HepG2 (cell line): ENCODE measurements around the gene CRIM1. TPM values are rescaled to one million over a fixed set of nuclear protein-coding genes. Genes with fewer than 3 reads are reported as not detected.

Experiments used
- BORCS8-MEF2B ChIP-seq: sonication (generic); formaldehyde crosslinking; IDR thresholded peaks from 2 replicates; pipeline ENCODE4 v1.8.0; 2022; ENCODE audit warnings: mild to moderate bottlenecking, missing genetic modification reagents
- CCDC6 ChIP-seq: sonication (generic); formaldehyde crosslinking; IDR thresholded peaks from 2 replicates; pipeline ENCODE4 v1.8.1; 2022; ENCODE audit warnings: mild to moderate bottlenecking, missing genetic modification reagents, moderate library complexity
- DNMT1 ChIP-seq: sonication (generic); formaldehyde crosslinking; IDR thresholded peaks from 2 replicates; pipeline ENCODE4 v1.5.1; 2020; ENCODE audit warnings: mild to moderate bottlenecking, missing genetic modification reagents
- ELF3 ChIP-seq: IDR thresholded peaks from 2 replicates; pipeline ENCODE4 v1.6.1; 2016; ENCODE audit warnings: missing genetic modification reagents, missing compliant biosample characterization
- EP300 ChIP-seq, 3 experiments: sonication (generic) in 1 of 3; formaldehyde crosslinking in 1 of 3; IDR thresholded peaks; 2 replicates each; pipeline versions ENCODE4 v1.5.1 to v1.6.1; 2011 to 2020; ENCODE audit warnings: low read depth in 2 of 3, low read length in 2 of 3, borderline replicate concordance in 1 of 3, improper control_type of control experiment in 1 of 3, mild to moderate bottlenecking in 1 of 3, missing genetic modification reagents in 1 of 3, moderate library complexity in 1 of 3
- FOXA3 ChIP-seq: IDR thresholded peaks from 2 replicates; pipeline ENCODE4 v1.6.1; 2016; ENCODE audit warnings: missing genetic modification reagents, missing compliant biosample characterization
- GATAD2A ChIP-seq: IDR thresholded peaks from 2 replicates; pipeline ENCODE4 v1.6.1; 2016
- KLF15 ChIP-seq: sonication (generic); formaldehyde crosslinking; IDR thresholded peaks from 2 replicates; pipeline ENCODE4 v1.8.1; 2023; ENCODE audit warnings: borderline replicate concordance, mild to moderate bottlenecking, inconsistent platforms, missing genetic modification reagents, mixed read lengths
- MTF2 ChIP-seq: sonication (generic); formaldehyde crosslinking; IDR thresholded peaks from 2 replicates; pipeline ENCODE4 v1.5.0; 2020; ENCODE audit warnings: missing genetic modification reagents, borderline replicate concordance
- RBFOX2 ChIP-seq: fragments of 200-400 bp; formaldehyde crosslinking; IDR thresholded peaks from 2 replicates; pipeline ENCODE4 v1.6.1; 2017; ENCODE audit warnings: low read depth, mild to moderate bottlenecking, low read length
- ZFP90 ChIP-seq: sonication (generic); formaldehyde crosslinking; IDR thresholded peaks from 2 replicates; pipeline ENCODE4 v1.8.0; 2022; ENCODE audit warnings: missing genetic modification reagents, mild to moderate bottlenecking, inconsistent platforms, borderline replicate concordance
- ZNF766 ChIP-seq: sonication (generic); formaldehyde crosslinking; IDR thresholded peaks from 2 replicates; pipeline ENCODE4 v1.5.0; 2020; ENCODE audit warnings: missing genetic modification reagents, borderline replicate concordance
- polyA plus RNA-seq, 8 experiments: library from polyadenylated mRNA; depleted of rRNA in 3 of 8; stranded (reverse) in 7 of 8; unstranded in 1 of 8; fragments of >200 nt; fragmentation: Illumina TruSeq in 4 of 8; extraction: Trizol in 4 of 8; gene quantifications; 2 replicates each; pipeline versions ENCODE4 v1.2.1 to v1.2.3, GENCODE V29; 2011 to 2016; ENCODE audit warnings: low read depth in 4 of 8, missing spikeins in 1 of 8, mixed read lengths in 1 of 8; ENCODE audit not compliant: insufficient read depth in 1 of 8
- total RNA-seq, 5 experiments: library from RNA; depleted of rRNA; stranded (reverse); fragments of >200 nt; fragmentation: Illumina TruSeq; extraction: Trizol; gene quantifications; 2 replicates each; pipeline ENCODE4 v1.2.3, GENCODE V29; 2016; ENCODE audit warnings: low read depth in 1 of 5
- TF ChIP-seq, protein P1 (sequence below): sonication (generic); formaldehyde crosslinking; IDR thresholded peaks from 2 replicates; pipeline ENCODE4 v1.8.0; 2022; ENCODE audit warnings: missing genetic modification reagents, low read depth, mild to moderate bottlenecking, borderline replicate concordance
- TF ChIP-seq, protein P2 (sequence below): sonication (generic); formaldehyde crosslinking; IDR thresholded peaks from 2 replicates; pipeline ENCODE4 v1.4.0; 2020; ENCODE audit warnings: low read depth, mild to moderate bottlenecking, missing genetic modification reagents
- TF ChIP-seq, protein P3 (sequence below): sonication (generic); formaldehyde crosslinking; IDR thresholded peaks from 2 replicates; pipeline ENCODE4 v1.5.0; 2020; ENCODE audit warnings: mild to moderate bottlenecking, missing genetic modification reagents
- TF ChIP-seq, protein P4 (sequence below): sonication (generic); formaldehyde crosslinking; IDR thresholded peaks from 2 replicates; pipeline ENCODE4 v1.4.0; 2020; ENCODE audit warnings: missing genetic modification reagents, borderline replicate concordance
- TF ChIP-seq, protein P5 (sequence below): sonication (generic); formaldehyde crosslinking; IDR thresholded peaks from 2 replicates; pipeline ENCODE4 v1.4.0; 2020; ENCODE audit warnings: missing genetic modification reagents

The CRIM1 gene
- total and polyA plus RNA-seq, 2 of the 13 experiments (the other 11 are each of a cell fraction or from before 2014, with no cell fraction given) = 39.1 to 69.9 TPM

DNA sequence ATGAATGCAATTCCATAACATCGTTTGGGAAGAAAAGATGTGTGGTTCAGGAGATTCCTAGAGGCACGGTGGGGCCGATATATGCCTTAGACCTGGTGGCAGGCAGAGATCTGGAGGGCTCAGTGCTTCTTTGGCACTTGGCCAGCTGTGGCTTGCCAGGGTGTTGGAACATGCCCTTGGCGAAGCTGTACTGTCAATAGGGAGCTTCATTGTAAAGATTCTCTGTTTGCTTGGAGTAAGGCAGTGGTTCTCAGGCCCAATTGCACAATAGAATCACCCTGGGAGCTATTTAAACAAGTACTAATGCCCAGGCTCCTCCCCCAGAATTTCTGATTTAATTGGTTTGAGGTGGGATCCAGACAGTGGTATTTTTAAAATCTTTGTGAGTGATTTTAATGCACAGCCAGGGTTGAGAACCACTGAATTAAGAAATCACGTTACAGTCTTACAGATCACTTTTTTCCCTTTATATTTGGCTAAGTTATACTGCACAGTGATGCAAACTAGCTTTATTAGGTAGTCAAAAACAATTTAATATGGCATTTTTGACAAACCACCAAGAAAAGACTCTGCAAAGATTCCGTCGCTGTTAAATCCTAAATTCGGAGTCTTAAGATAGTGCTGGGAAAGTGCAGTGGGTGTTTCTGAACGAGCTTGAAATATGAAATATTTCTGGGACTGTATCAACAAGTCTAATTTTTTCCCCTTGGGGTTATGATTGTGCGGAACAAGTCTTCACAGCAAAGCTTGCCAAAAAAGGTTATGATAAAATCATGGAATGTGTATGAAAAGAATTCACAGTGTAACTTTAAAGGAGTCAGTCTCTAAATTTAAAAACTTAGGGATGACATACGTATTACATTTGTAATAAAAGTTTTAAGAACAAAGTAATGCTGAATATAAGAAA lies 78.0 kb downstream of the CRIM1 start (continued):
- TF ChIP-seq CCDC6 (CRISPR knock-in tag) (peak; percentile 69; the same call in 1 of the 2 replicates), FOXA3 (peak; percentile 95), GATAD2A (CRISPR knock-in tag) (peak; percentile 92), KLF15 (no peak), EP300 (IDR thresholded peaks at IDR 0.05; ENCODE audit: low read depth in 2 of 2, low read length in 2 of 2) (peak; percentile 39 to 80; a peak in 3 of 4 replicates), EP300 (CRISPR knock-in tag; IDR thresholded peaks at IDR 0.05; ENCODE audit: borderline replicate concordance) (no peak; the same call in 1 of the 2 replicates), RBFOX2 (no peak), ZNF766 (CRISPR knock-in tag) (no peak), ELF3 (CRISPR knock-in tag) (peak; percentile 53), MTF2 (CRISPR knock-in tag) (no peak), BORCS8-MEF2B (CRISPR knock-in tag) (peak; percentile 64; the same call in 1 of the 2 replicates), ZFP90 (no peak), DNMT1 (CRISPR knock-in tag) (no peak)
- TF ChIP-seq, protein P1, sequence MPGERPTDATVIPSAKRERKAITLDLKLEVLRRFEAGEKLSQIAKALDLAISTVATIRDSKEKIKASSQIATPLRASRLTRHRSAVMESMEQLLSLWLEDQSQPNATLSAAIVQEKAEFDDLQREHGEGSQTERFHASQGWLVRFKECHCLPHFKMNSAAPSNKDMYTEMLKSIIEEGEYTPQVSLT (CRISPR knock-in tag) = no peak
- TF ChIP-seq, protein P2, sequence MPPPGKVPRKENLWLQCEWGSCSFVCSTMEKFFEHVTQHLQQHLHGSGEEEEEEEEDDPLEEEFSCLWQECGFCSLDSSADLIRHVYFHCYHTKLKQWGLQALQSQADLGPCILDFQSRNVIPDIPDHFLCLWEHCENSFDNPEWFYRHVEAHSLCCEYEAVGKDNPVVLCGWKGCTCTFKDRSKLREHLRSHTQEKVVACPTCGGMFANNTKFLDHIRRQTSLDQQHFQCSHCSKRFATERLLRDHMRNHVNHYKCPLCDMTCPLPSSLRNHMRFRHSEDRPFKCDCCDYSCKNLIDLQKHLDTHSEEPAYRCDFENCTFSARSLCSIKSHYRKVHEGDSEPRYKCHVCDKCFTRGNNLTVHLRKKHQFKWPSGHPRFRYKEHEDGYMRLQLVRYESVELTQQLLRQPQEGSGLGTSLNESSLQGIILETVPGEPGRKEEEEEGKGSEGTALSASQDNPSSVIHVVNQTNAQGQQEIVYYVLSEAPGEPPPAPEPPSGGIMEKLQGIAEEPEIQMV (CRISPR knock-in tag) = no peak
- TF ChIP-seq, protein P3, sequence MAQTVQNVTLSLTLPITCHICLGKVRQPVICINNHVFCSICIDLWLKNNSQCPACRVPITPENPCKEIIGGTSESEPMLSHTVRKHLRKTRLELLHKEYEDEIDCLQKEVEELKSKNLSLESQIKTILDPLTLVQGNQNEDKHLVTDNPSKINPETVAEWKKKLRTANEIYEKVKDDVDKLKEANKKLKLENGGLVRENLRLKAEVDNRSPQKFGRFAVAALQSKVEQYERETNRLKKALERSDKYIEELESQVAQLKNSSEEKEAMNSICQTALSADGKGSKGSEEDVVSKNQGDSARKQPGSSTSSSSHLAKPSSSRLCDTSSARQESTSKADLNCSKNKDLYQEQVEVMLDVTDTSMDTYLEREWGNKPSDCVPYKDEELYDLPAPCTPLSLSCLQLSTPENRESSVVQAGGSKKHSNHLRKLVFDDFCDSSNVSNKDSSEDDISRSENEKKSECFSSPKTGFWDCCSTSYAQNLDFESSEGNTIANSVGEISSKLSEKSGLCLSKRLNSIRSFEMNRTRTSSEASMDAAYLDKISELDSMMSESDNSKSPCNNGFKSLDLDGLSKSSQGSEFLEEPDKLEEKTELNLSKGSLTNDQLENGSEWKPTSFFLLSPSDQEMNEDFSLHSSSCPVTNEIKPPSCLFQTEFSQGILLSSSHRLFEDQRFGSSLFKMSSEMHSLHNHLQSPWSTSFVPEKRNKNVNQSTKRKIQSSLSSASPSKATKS (CRISPR knock-in tag) = no peak
- TF ChIP-seq, protein P4, sequence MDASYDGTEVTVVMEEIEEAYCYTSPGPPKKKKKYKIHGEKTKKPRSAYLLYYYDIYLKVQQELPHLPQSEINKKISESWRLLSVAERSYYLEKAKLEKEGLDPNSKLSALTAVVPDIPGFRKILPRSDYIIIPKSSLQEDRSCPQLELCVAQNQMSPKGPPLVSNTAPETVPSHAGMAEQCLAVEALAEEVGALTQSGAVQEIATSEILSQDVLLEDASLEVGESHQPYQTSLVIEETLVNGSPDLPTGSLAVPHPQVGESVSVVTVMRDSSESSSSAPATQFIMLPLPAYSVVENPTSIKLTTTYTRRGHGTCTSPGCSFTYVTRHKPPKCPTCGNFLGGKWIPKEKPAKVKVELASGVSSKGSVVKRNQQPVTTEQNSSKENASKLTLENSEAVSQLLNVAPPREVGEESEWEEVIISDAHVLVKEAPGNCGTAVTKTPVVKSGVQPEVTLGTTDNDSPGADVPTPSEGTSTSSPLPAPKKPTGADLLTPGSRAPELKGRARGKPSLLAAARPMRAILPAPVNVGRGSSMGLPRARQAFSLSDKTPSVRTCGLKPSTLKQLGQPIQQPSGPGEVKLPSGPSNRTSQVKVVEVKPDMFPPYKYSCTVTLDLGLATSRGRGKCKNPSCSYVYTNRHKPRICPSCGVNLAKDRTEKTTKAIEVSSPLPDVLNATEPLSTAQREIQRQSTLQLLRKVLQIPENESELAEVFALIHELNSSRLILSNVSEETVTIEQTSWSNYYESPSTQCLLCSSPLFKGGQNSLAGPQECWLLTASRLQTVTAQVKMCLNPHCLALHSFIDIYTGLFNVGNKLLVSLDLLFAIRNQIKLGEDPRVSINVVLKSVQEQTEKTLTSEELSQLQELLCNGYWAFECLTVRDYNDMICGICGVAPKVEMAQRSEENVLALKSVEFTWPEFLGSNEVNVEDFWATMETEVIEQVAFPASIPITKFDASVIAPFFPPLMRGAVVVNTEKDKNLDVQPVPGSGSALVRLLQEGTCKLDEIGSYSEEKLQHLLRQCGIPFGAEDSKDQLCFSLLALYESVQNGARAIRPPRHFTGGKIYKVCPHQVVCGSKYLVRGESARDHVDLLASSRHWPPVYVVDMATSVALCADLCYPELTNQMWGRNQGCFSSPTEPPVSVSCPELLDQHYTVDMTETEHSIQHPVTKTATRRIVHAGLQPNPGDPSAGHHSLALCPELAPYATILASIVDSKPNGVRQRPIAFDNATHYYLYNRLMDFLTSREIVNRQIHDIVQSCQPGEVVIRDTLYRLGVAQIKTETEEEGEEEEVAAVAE (CRISPR knock-in tag) = no peak
- TF ChIP-seq, protein P5, sequence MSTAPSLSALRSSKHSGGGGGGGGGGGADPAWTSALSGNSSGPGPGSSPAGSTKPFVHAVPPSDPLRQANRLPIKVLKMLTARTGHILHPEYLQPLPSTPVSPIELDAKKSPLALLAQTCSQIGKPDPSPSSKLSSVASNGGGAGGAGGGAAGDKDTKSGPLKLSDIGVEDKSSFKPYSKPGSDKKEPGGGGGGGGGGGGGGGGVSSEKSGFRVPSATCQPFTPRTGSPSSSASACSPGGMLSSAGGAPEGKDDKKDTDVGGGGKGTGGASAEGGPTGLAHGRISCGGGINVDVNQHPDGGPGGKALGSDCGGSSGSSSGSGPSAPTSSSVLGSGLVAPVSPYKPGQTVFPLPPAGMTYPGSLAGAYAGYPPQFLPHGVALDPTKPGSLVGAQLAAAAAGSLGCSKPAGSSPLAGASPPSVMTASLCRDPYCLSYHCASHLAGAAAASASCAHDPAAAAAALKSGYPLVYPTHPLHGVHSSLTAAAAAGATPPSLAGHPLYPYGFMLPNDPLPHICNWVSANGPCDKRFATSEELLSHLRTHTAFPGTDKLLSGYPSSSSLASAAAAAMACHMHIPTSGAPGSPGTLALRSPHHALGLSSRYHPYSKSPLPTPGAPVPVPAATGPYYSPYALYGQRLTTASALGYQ (CRISPR knock-in tag) = peak; percentile 57; the same call in 1 of the 2 replicates
